DLD1 (cell line): ENCODE results near the gene HIRA.
"Not testable (repeated sequence)": the region's sequence is repeated elsewhere in the genome, so short reads cannot be mapped to it uniquely, and the experiment has no call there.

Source experiments
- in situ Hi-C: cut with HindIII; loops from 2 replicates; pipeline ENCODE4 v1.10.0; 2017; ENCODE audit warnings: low sequenced_read_pairs

HIRA gene

GRCh38 chr22:19393704-19394103 lies 37.8 kb downstream of the HIRA start:
- in situ Hi-C loops, result loop anchor here (10.0 to 25.0 kb wide), 3 partner anchors 71 to 144 kb away; partner anchors contain the start of gene CLTCL1

- in situ Hi-C loops, result loop anchor here (25.0 kb wide), 1 partner anchor 150 kb away; no protein-coding TSS in a partner anchor
These were observed 44.0 kb downstream of the HIRA start for GRCh38 chr22:19387575-19387974.

- in situ Hi-C loops, result loop anchor here (25.0 kb wide), 1 partner anchor 150 kb away; no protein-coding TSS in a partner anchor
These were observed 44.5 kb downstream of the HIRA start for GRCh38 chr22:19387038-19387437.

- in situ Hi-C loops, result loop anchor here (25.0 kb wide), 1 partner anchor 151 kb away; no protein-coding TSS in a partner anchor
These were observed 45.3 kb downstream of the HIRA start for GRCh38 chr22:19386248-19386647.

- in situ Hi-C loops, result loop anchor here (25.0 kb wide), 1 partner anchor 152 kb away; no protein-coding TSS in a partner anchor
These were observed 46.2 kb downstream of the HIRA start for GRCh38 chr22:19385221-19385906.

GRCh38 chr22:19383292-19383691 lies 48.2 kb downstream of the HIRA start:
- in situ Hi-C loops, result loop anchor here (25.0 kb wide), 1 partner anchor 154 kb away; no protein-coding TSS in a partner anchor

GRCh38 chr22:19382240-19382639 lies 49.3 kb downstream of the HIRA start:
- in situ Hi-C loops, result loop anchor here (25.0 kb wide), 1 partner anchor 155 kb away; no protein-coding TSS in a partner anchor

- in situ Hi-C loops, result loop anchor here (25.0 kb wide), 1 partner anchor 159 kb away; no protein-coding TSS in a partner anchor
These were observed 53.2 kb downstream of the HIRA start for GRCh38 chr22:19378344-19378674.

GRCh38 chr22:19377565-19378343 lies 53.8 kb downstream of the HIRA start:
- in situ Hi-C loops, result loop anchor here (25.0 kb wide), 1 partner anchor 160 kb away; no protein-coding TSS in a partner anchor

- in situ Hi-C loops, result loop anchor here (25.0 kb wide), 1 partner anchor 160 kb away; no protein-coding TSS in a partner anchor
These were observed 54.6 kb downstream of the HIRA start for GRCh38 chr22:19376971-19377370.

GRCh38 chr22:19376247-19376646 lies 55.3 kb downstream of the HIRA start:
- in situ Hi-C loops, result loop anchor here (25.0 kb wide), 1 partner anchor 161 kb away; no protein-coding TSS in a partner anchor

GRCh38 chr22:19375435-19375834 lies 56.1 kb downstream of the HIRA start:
- in situ Hi-C loops, result loop anchor here (25.0 kb wide), 1 partner anchor 162 kb away; no protein-coding TSS in a partner anchor

- in situ Hi-C loops, result no loop called here
These were observed 57.1 kb downstream of the HIRA start for GRCh38 chr22:19374410-19374809.

- in situ Hi-C loops, result no loop called here
These were observed 58.1 kb downstream of the HIRA start for GRCh38 chr22:19373450-19373849.

GRCh38 chr22:19371893-19372292 lies 59.6 kb downstream of the HIRA start:
- in situ Hi-C loops, result no loop called here

- in situ Hi-C loops, result no loop called here
These were observed 62.7 kb downstream of the HIRA start for GRCh38 chr22:19368876-19369275.

GRCh38 chr22:19367763-19368367 lies 63.7 kb downstream of the HIRA start:
- in situ Hi-C loops, result no loop called here

GRCh38 chr22:19363541-19363940 lies 68.0 kb downstream of the HIRA start:
- in situ Hi-C loops, result not testable (repeated sequence)

GRCh38 chr22:19361501-19362103 lies 69.9 kb downstream of the HIRA start:
- in situ Hi-C loops, result no loop called here

GRCh38 chr22:19360862-19361261 lies 70.7 kb downstream of the HIRA start:
- in situ Hi-C loops, result no loop called here
